ENCODE data around the gene PAX8.
"Not testable (repeated sequence)": the region's sequence is repeated elsewhere in the genome, so short reads cannot be mapped to it uniquely, and the experiment has no call there.

PAX8 gene

GRCh38 chr2:113245276-113245711, 33.4 kb downstream of the PAX8 start:
- CTCF ChIA-PET = interaction anchor here (0.8 to 1.9 kb wide), 3 partner anchors 13 to 162 kb away, joined by 3 to 4 read pairs (median 3); no protein-coding TSS in a partner anchor
- Mint-ChIP-seq H3K27ac (no peak overlapping the region), H3K4me1 (peaks cover 25% of the 10 kb centered on the region), H3K36me3 (peaks cover 4% of the 10 kb centered on the region), H3K9me3 (no peaks in the 10 kb centered on the region), H3K27me3 (peaks cover 5% of the 10 kb centered on the region), H3K4me3 (no peak overlapping the region)
- DNase-seq = no peak

DNA sequence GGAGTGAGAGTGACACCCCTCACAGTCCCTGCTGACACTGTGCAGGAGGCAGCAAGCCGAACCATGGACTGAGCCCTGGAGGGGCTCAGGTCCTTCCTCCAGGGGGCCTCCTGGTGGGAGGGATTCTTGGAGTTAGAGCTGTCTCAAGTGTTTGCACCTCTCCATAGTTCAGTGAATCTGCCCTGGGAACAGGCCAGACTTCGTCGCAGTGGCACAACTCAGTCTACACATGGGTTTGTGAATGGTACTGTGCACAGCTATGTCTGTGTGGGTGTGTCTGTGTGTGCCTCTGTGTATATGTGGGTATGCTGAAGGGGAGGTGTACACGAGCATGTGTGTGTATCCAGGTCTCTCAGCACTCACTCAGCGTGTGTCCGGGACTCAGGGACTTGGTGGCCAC, 36.4 kb downstream of the PAX8 start:
- H3K27me3 Mint-ChIP-seq = peaks cover 11% of the 10 kb centered on the region
- H3K9me3 Mint-ChIP-seq = no peaks in the 10 kb centered on the region
- H3K36me3 Mint-ChIP-seq = peaks cover 13% of the 10 kb centered on the region
- peaks cover 18% of the 10 kb centered on the region for H3K4me1 Mint-ChIP-seq
- H3K27ac Mint-ChIP-seq = no peak overlapping the region
- no peak overlapping the region for H3K4me3 Mint-ChIP-seq
- CTCF ChIA-PET = interaction anchor here (1.1 kb wide), 1 partner anchor 128 kb away, joined by 3 read pairs; no protein-coding TSS in a partner anchor
- DNase-seq = no peak

DNA sequence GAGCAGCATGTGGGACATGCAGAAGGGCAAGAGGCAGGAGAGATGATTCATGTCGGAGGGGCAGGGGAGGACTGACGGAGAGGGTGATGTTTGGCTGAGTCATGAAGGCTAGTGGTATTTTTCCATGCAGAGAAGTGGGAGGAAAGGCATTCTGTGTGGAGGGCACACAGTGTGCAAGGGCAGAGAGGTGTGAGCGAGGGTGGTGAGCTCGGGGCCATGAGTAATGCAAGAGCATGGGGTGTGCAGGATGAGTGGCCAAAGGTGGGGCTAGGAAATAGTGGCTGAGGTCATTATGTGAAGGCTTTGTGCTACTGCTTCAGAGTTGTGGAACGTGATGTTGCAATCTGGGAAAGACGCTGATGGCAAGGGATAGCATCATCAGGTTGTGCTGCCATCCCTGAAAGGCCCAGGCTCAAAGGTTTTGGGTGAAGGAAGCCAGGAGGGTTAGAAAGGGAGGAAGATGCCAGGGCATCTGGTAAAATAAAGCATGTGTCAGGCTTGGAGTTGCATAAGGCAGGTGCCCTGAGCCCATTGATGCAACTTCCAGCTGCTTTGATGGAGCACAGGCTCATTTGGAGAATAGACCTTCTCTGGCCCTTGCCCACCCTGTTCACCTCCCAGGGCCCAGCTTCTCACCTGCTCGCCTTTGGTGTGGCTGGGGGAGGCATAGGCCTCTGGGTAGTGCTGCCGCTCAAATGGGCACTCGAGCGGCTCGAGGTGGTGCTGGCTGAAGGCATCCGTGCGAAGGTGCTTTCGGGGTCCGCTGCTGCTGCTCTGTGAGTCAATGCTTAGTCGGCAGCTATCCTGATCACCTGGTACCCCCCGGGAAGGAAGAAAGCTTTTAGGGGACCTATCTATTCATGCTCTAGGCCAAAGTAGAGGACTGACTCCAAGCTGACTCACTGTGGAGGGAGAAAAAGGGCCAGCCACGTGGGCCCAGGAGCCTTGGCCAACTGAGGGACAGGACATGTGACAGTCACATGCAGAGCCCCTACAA, 37.5 kb downstream of the PAX8 start:
- no peak overlapping the region for H3K27ac Mint-ChIP-seq
- no peak overlapping the region for H3K4me3 Mint-ChIP-seq
- H3K9me3 Mint-ChIP-seq = no peaks in the 10 kb centered on the region
- H3K27me3 Mint-ChIP-seq = peaks cover 11% of the 10 kb centered on the region
- CTCF ChIA-PET = interaction anchor here (1.0 to 3.1 kb wide), 6 partner anchors 7 to 149 kb away, joined by 3 to 14 read pairs (median 4); no protein-coding TSS in a partner anchor
- no peak for DNase-seq
- peaks cover 25% of the 10 kb centered on the region for H3K4me1 Mint-ChIP-seq
- peaks cover 20% of the 10 kb centered on the region for H3K36me3 Mint-ChIP-seq

DNA sequence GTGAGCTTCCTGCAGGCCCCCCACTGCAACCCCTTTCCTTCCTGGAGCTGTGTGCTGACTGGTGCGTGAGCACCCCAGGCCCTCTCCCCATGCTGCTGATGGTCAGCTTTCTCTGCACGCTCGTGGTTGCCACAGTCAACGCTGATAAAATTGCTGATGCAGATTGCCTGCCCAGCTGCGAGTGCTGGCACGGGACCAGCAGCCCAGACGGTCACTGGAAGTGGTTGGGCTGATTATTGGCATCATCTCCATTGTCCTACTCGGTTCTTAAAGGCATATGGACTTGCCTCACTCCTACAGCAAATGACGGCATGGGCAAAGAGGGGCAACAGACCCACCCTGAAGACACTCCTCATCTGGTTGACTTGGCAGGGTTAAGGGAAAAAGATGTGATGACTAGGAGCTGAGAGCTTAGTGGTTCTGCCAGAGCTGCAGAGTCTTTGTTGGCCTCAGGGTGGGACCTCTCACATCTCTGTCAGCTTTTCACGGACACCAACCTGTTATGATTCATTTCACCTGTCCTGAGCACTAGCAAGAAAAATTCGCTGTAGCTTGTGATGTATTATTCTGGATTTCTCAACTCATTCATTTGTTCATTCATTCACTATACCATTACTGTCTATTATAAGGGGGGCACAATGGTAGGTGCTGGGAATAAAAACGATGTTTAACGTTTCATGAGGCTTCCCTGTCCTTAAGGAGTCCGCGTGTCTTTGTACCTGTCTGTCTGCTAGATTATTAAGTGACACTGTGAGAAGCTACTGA, 38.4 kb downstream of the PAX8 start:
- peaks cover 22% of the 10 kb centered on the region for H3K36me3 Mint-ChIP-seq
- CTCF ChIA-PET = interaction anchor here (1.1 to 3.1 kb wide), 7 partner anchors 8 to 160 kb away, joined by 3 to 14 read pairs (median 4); no protein-coding TSS in a partner anchor
- H3K9me3 Mint-ChIP-seq = no peaks in the 10 kb centered on the region
- DNase-seq = no peak
- H3K27ac Mint-ChIP-seq = no peak overlapping the region
- H3K27me3 Mint-ChIP-seq = peaks cover 11% of the 10 kb centered on the region
- H3K4me1 Mint-ChIP-seq = peaks cover 24% of the 10 kb centered on the region
- no peak overlapping the region for H3K4me3 Mint-ChIP-seq

DNA sequence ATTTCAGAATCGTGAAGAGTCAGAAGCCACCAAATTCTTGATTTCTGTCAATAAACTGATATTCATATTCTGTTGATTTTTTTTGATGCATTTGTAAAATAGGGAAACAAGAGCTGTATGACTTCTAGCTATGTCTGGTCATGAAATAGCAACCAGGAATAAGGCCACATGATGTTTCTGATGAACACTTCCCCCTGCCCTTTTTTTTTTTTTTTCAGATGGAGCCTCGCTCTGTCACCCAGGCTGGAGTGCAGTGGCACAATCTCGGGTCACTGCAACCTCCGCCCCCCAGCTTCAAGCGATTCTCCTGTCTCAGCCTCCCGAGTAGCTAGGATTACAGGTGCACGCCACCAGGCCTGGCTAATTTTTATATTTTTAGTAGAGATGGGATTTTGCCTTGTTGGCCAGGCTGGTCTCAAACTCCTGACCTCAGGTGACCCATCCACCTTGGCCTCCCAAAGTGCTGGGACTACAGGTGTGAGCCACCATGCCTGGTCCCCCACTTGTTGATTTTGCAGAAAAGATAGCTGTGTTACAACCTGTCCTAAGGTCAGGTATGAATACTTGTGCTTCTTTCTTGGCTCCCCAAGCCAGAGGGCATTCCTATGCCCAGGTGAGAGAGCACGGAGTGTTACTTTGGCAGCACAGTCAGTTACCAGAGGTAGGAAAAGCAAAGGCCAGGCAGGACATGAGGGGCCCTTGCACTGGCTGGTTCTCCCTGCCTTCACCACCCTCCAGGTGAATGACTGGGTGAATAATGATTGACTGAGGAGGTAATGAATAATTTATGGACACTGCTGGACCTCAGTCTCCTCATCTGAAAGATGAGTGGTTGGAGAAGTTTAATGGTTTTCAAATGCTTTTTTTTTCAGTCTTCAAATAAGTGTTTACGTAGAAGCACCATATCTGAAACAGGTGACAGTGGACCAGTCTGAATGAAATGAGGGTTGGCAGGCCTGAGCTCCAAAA, 39.6 kb downstream of the PAX8 start:
- Mint-ChIP-seq H3K27me3 (peaks cover 12% of the 10 kb centered on the region), H3K4me1 (peaks cover 31% of the 10 kb centered on the region), H3K9me3 (no peaks in the 10 kb centered on the region), H3K27ac (no peak overlapping the region), H3K4me3 (no peak overlapping the region), H3K36me3 (peaks cover 23% of the 10 kb centered on the region)
- DNase-seq = no peak
- CTCF ChIA-PET = interaction anchor here (1.0 to 3.1 kb wide), 9 partner anchors 8 to 159 kb away, joined by 3 to 14 read pairs (median 3); no protein-coding TSS in a partner anchor

DNA sequence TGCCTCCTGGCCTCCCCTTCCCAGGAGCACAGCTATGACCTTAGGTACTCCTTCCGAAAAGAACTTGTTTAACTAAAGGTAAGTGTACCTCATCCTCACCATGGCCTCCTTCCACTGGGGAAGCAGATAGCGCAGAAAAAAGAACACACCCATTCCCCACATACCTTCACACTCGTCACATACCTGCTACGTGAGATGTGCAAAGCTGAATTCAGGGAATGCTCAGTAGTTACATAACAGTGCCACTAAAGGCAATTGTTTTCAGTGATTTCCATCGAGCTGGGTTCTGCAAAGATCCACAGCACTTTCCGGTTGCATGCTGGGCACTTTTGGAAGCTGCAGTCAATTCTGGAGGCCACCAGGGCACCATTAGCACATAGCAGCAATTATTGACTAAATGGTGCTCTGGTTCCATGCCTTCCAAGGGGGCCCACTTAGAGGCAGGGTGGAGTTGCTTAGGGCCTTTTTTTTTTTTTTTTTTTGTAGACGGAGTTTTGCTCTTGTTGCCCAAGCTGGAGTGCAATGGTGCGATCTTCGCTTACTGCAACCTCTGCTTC, 41.0 kb downstream of the PAX8 start:
- H3K4me3 Mint-ChIP-seq = peak overlapping the region; percentile 74
- H3K27me3 Mint-ChIP-seq = peaks cover 17% of the 10 kb centered on the region
- peaks cover 29% of the 10 kb centered on the region for H3K4me1 Mint-ChIP-seq
- CTCF ChIA-PET = interaction anchor here (0.7 to 3.1 kb wide), 5 partner anchors 11 to 104 kb away, joined by 3 to 14 read pairs (median 3); no protein-coding TSS in a partner anchor
- H3K9me3 Mint-ChIP-seq = no peaks in the 10 kb centered on the region
- DNase-seq = no peak
- peaks cover 22% of the 10 kb centered on the region for H3K36me3 Mint-ChIP-seq
- H3K27ac Mint-ChIP-seq = no peak overlapping the region

- Mint-ChIP-seq H3K9me3 (no peaks in the 10 kb centered on the region), H3K4me1 (peaks cover 32% of the 10 kb centered on the region), H3K36me3 (peaks cover 22% of the 10 kb centered on the region), H3K27ac (peak overlapping the region; percentile 58), H3K4me3 (peak overlapping the region; percentile 74), H3K27me3 (peaks cover 25% of the 10 kb centered on the region)
- CTCF ChIA-PET = interaction anchor here (2.5 kb wide), 1 partner anchor 100 kb away, joined by 10 read pairs; no protein-coding TSS in a partner anchor
- DNase-seq = no peak
Observed at GRCh38 chr2:113236367-113237159, 42.2 kb downstream of the PAX8 start.

DNA sequence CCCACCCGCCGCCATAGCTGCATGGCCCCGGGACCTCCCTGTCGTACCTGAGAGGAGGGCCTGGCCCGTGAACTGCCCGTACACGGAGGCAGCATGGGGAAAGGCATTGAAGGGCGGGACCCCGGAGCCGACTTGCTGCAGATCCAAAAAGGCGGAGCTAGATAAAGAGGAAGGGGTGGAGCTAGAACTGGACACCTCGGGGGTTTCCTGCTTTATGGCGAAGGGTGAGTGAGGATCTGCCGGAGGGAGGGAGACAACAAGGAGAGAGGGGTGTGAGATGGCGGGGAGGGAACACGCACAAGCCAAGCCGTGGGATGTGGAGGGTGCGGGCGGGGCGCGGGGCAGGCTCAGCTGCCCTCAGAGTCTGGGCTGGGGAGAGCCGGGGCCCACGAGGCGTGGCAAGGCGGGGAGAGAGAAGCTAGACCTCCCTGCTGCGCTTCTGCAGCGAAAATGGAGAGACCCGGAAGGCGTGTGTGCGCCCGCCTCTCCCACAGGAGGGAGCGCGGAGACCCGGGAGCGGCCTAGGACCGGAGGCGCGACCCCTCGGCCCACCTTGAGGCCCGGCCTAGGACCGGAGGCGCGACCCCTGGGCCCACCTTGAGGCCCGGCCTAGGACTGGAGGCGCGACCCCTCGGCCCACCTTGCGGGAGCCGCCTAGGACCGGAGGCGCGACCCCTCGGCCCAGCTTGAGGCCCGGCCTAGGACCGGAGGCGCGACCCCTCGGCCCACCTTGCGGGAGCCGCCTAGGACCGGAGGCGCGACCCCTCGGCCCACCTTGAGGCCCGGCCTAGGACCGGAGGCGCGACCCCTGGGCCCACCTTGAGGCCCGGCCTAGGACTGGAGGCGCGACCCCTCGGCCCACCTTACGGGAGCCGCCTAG, 43.1 kb downstream of the PAX8 start:
- CTCF ChIA-PET = interaction anchor here (0.6 to 2.5 kb wide), 4 partner anchors 29 to 156 kb away, joined by 3 to 10 read pairs (median 4); no protein-coding TSS in a partner anchor
- Mint-ChIP-seq H3K4me1 (peaks cover 37% of the 10 kb centered on the region), H3K36me3 (peaks cover 22% of the 10 kb centered on the region), H3K27me3 (peaks cover 20% of the 10 kb centered on the region), H3K4me3 (peak overlapping the region; percentile 92), H3K27ac (peak overlapping the region; percentile 92)
- not testable (repeated sequence) for H3K9me3 Mint-ChIP-seq
- peak; percentile 84 for DNase-seq

GRCh38 chr2:113234721-113235346, 43.9 kb downstream of the PAX8 start:
- H3K27me3 Mint-ChIP-seq = peaks cover 20% of the 10 kb centered on the region
- peak overlapping the region; percentile 92 for H3K4me3 Mint-ChIP-seq
- no peak for DNase-seq
- H3K4me1 Mint-ChIP-seq = peaks cover 44% of the 10 kb centered on the region
- CTCF ChIA-PET = interaction anchor here (1.0 to 2.5 kb wide), 5 partner anchors 29 to 155 kb away, joined by 3 to 10 read pairs (median 6); no protein-coding TSS in a partner anchor
- peaks cover 22% of the 10 kb centered on the region for H3K36me3 Mint-ChIP-seq
- H3K27ac Mint-ChIP-seq = peak overlapping the region; percentile 82
- no peaks in the 10 kb centered on the region for H3K9me3 Mint-ChIP-seq

DNA sequence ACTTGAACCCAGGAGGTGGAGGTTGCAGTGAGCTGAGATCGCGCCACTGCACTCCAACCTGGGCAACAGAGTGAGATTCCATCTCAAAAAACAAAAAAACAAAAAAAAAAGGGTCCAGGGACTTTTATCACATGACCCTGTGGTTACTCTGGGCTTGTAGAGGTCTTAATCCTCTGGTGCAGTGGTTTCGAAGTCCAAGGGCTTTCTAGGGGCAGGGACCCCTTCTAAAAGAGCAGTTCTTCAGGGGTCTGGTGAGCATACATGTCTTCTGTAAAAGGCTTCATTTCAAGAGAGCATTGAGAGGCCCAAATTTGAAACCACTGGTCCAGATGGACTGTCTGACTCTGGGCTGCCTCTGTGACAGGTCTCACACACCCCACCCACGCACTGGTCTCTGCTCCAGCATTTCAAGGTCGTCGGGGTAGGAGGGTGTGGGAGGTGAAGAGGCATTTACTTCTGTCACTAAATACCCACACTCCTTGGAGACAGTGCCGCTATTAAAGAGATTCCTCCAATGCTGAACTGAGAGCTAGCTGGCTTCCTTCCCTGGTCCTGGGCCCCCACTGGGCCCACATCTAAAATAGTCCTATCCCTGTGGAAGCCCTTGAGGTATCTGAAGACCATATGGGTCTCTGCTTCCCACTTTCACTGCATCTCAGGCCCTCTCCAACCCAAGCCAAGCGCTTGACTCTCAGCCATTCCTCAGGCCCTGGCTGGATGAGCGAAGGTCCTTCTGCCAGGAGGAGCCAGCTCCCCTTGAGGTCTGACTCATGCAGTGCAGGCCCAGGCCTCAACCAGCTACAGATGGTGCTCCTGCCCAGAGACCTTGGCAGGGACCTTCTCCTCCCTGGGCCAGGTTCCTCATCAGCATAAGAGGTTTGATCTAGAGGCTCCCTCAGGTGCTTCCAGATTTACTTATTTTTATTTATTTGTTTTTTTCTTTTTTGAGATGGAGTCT, 44.8 kb downstream of the PAX8 start:
- CTCF ChIA-PET = interaction anchor here (0.7 to 3.6 kb wide), 5 partner anchors 13 to 114 kb away, joined by 3 to 12 read pairs (median 7); no protein-coding TSS in a partner anchor
- Mint-ChIP-seq H3K27me3 (peaks cover 14% of the 10 kb centered on the region), H3K9me3 (no peaks in the 10 kb centered on the region), H3K27ac (no peak overlapping the region), H3K4me3 (peak overlapping the region; percentile 35), H3K36me3 (peaks cover 17% of the 10 kb centered on the region), H3K4me1 (peaks cover 50% of the 10 kb centered on the region)
- DNase-seq = no peak

Measured in activated naive CD4-positive, alpha-beta T cell treated with anti-CD3 and anti-CD28 coated beads, Interleukin-2, amount 10 ng/mL, durations not matched to agents 7 days and 5 days (primary cell).